Measurements from ENCODE around the gene TMED9. TPM values are rescaled to one million over a fixed set of nuclear protein-coding genes. Genes with fewer than 3 reads are reported as not detected.

Gene TMED9
- total and polyA plus RNA-seq, 2 of the 4 experiments (the other 2 are of a cell fraction): 123 to 357 TPM

DNA sequence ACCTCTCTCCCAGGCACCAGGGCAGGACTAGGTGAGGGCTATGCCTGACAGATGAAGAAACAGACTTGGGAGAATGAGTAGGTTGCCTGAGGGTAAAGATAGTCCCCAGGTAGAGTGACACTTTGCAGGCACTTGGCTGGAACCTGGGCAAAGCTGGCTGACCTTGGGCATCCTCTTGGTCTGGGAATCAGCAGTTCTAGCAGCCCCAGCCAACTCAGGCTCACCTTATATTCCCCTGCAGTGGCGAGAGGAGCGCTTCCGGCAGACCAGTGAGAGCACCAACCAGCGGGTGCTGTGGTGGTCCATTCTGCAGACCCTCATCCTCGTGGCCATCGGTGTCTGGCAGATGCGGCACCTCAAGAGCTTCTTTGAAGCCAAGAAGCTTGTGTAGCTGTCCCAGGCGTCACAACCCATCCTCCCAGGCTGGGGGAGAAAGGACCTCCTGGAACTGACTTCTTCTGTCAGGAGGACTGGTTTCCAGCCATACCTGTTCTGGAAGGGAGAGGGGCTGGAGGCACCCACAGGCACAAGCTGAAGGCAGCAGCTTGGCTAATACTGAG is 3.1 kb downstream of the TMED9 start:
- ChIA-PET CTCF (interaction anchor here (1.1 kb wide), 1 partner anchor 12 kb away, joined by 3 read pairs; no protein-coding TSS in a partner anchor), POLR2A (ENCODE audit: unreplicated experiment) (no interaction called here)
- H3K4me1 ChIP-seq (ENCODE audit: control insufficient read depth, insufficient read depth, low read length): peaks cover 3% of the 10 kb centered on the region; the same call in 1 of the 2 replicates
- H3K27ac ChIP-seq (ENCODE audit: insufficient read depth, low read length): no peak overlapping the region
- no peak overlapping the region for H3K4me2 ChIP-seq (ENCODE audit: low read depth, low read length)
- ATAC-seq (ENCODE audit: low read depth): no peak
- peaks cover 35% of the 10 kb centered on the region for H3K36me3 ChIP-seq (ENCODE audit: control insufficient read depth, insufficient read depth, low read length)
- H2BK120ac ChIP-seq (ENCODE audit: low read depth, low read length): no peak overlapping the region
- no peak overlapping the region for H2BK15ac ChIP-seq (ENCODE audit: low read depth, low read length)
- H3K23ac ChIP-seq (ENCODE audit: low read depth, low read length): no peak overlapping the region
- H3K9me1 ChIP-seq (ENCODE audit: insufficient read depth, low read length): peaks cover 19% of the 10 kb centered on the region
- intact Hi-C loops (cut with micrococcal nuclease) (no loop called here), in situ Hi-C loops (cut with MboI; ENCODE audit: low sequenced_read_pairs) (no loop called here), dilution Hi-C loops (cut with HindIII; ENCODE audit: low sequenced_read_pairs, unreplicated experiment) (no loop called here)
- no peak overlapping the region for H4K91ac ChIP-seq (ENCODE audit: insufficient read depth, low read depth, low read length)
- no peak overlapping the region for H2AK5ac ChIP-seq (ENCODE audit: low read depth, low read length)
- no peak overlapping the region for H2AK9ac ChIP-seq (replicated peaks; ENCODE audit: low read depth, low read length, poor library complexity)
- H2AFZ ChIP-seq (replicated peaks; ENCODE audit: low read length, poor library complexity): no peak overlapping the region
- DNase-seq: no peak
- WGBS, 2 experiments (ENCODE audit: extremely low coverage in 2 of 2, insufficient read length in 1 of 2): no CpG with 5 or more reads among the region's 8 CpGs
- no TSS peak for BruUV-seq (replicated peaks)
- H4K20me1 ChIP-seq (ENCODE audit: insufficient read depth, low read length): peaks cover 8% of the 10 kb centered on the region; the same call in 1 of the 2 replicates
- H2BK20ac ChIP-seq (ENCODE audit: low read depth, low read length): no peak overlapping the region
- peaks cover 15 to 45% of the 10 kb centered on the region in 2 experiments for H3K79me1 ChIP-seq (ENCODE audit: low read depth in 1 of 2, low read length in 2 of 2)
- no peak overlapping the region for H2BK5ac ChIP-seq (ENCODE audit: low read depth, low read length, poor library complexity, severe bottlenecking)
- no peak overlapping the region for H4K8ac ChIP-seq (ENCODE audit: low read depth in 2 of 2, low read length in 2 of 2)
- TF ChIP-seq POLR2A (IDR thresholded peaks at IDR 0.05; ENCODE audit: low read depth, low read length) (no peak), RCOR1 (IDR thresholded peaks at IDR 0.05; ENCODE audit: insufficient replicate concordance, low read length) (no peak), SMC3 (IDR thresholded peaks at IDR 0.05; ENCODE audit: low read depth, low read length) (no peak)
- TF ChIP-seq, protein P1, sequence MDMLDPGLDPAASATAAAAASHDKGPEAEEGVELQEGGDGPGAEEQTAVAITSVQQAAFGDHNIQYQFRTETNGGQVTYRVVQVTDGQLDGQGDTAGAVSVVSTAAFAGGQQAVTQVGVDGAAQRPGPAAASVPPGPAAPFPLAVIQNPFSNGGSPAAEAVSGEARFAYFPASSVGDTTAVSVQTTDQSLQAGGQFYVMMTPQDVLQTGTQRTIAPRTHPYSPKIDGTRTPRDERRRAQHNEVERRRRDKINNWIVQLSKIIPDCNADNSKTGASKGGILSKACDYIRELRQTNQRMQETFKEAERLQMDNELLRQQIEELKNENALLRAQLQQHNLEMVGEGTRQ (IDR thresholded peaks at IDR 0.05; ENCODE audit: low read depth, low read length): no peak
- TF ChIP-seq, protein P2, sequence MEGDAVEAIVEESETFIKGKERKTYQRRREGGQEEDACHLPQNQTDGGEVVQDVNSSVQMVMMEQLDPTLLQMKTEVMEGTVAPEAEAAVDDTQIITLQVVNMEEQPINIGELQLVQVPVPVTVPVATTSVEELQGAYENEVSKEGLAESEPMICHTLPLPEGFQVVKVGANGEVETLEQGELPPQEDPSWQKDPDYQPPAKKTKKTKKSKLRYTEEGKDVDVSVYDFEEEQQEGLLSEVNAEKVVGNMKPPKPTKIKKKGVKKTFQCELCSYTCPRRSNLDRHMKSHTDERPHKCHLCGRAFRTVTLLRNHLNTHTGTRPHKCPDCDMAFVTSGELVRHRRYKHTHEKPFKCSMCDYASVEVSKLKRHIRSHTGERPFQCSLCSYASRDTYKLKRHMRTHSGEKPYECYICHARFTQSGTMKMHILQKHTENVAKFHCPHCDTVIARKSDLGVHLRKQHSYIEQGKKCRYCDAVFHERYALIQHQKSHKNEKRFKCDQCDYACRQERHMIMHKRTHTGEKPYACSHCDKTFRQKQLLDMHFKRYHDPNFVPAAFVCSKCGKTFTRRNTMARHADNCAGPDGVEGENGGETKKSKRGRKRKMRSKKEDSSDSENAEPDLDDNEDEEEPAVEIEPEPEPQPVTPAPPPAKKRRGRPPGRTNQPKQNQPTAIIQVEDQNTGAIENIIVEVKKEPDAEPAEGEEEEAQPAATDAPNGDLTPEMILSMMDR (conservative IDR thresholded peaks at IDR 0.05; ENCODE audit: low read depth, low read length): no peak
- H3K4me3 ChIP-seq (ENCODE audit: insufficient read depth, low read depth, low read length): no peak overlapping the region
- H3K56ac ChIP-seq (ENCODE audit: extremely low read depth, insufficient read depth, low read length): no peak overlapping the region
- no peak overlapping the region for H4K5ac ChIP-seq (ENCODE audit: low read depth, low read length)
- H3K9ac ChIP-seq (ENCODE audit: low read depth, low read length): no peak overlapping the region
- H3K27me3 ChIP-seq (ENCODE audit: control insufficient read depth, insufficient read depth, low read length): no peaks in the 10 kb centered on the region
- no peak overlapping the region for H3K4ac ChIP-seq (ENCODE audit: low read depth, low read length)
- no peak overlapping the region for H3K14ac ChIP-seq (replicated peaks; ENCODE audit: low read depth, low read length)
- no peak overlapping the region for H3K18ac ChIP-seq (ENCODE audit: low read depth, low read length)
- H3K9me3 ChIP-seq (ENCODE audit: control insufficient read depth, insufficient read depth, low read length): no peaks in the 10 kb centered on the region
